H9 (cell line): Measurements from ENCODE around the gene TMPRSS9. TPM values are rescaled to one million over a fixed set of nuclear protein-coding genes. Genes with fewer than 3 reads are reported as not detected.
A peak's percentile ranks its signal among the peaks of the same experiment; 100 is the strongest.

Source experiments
- DNase-seq: peaks from one replicate; pipeline ENCODE4 v3.0.0-alpha.2; 2017
- H2AFZ ChIP-seq: one replicate; pipeline ENCODE4 v1.6.1; 2013; ENCODE audit warnings: mild to moderate bottlenecking, low read length, control low read depth, moderate library complexity
- H2AK5ac ChIP-seq: 2 replicates; pipeline ENCODE4 v1.6.1; 2013; ENCODE audit warnings: low read length, control low read depth, mixed read lengths; ENCODE audit not compliant: insufficient read length
- H2BK120ac ChIP-seq: one replicate; pipeline ENCODE4 v1.6.1; 2013; ENCODE audit warnings: low read depth, mild to moderate bottlenecking, low read length, control low read depth, inconsistent platforms; ENCODE audit not compliant: poor library complexity, severe bottlenecking
- H2BK12ac ChIP-seq: 2 replicates; pipeline ENCODE4 v1.6.1; 2013; ENCODE audit warnings: low read length, control low read depth, mixed read lengths, low read depth; ENCODE audit not compliant: insufficient read length
- H2BK15ac ChIP-seq: 2 replicates; pipeline ENCODE4 v1.6.1; 2013; ENCODE audit warnings: low read depth, low read length, control low read depth
- H2BK20ac ChIP-seq: one replicate; pipeline ENCODE4 v1.6.1; 2013; ENCODE audit warnings: low read depth, mild to moderate bottlenecking, low read length, control low read depth, inconsistent platforms; ENCODE audit not compliant: poor library complexity, severe bottlenecking
- H2BK5ac ChIP-seq: 2 replicates; pipeline ENCODE4 v1.6.1; 2013; ENCODE audit warnings: low read length, control low read depth, mixed read lengths; ENCODE audit not compliant: insufficient read length
- H3K14ac ChIP-seq: 2 replicates; pipeline ENCODE4 v1.6.1; 2013; ENCODE audit warnings: low read length, control low read depth; ENCODE audit not compliant: insufficient read depth
- H3K18ac ChIP-seq: 2 replicates; pipeline ENCODE4 v1.6.1; 2013; ENCODE audit warnings: low read depth, mild to moderate bottlenecking, mixed read lengths, low read length, control low read depth; ENCODE audit not compliant: insufficient read length
- H3K23ac ChIP-seq: 2 replicates; pipeline ENCODE4 v1.6.1; 2013; ENCODE audit warnings: low read length, control low read depth, mixed read lengths, low read depth; ENCODE audit not compliant: insufficient read length
- H3K23me2 ChIP-seq: 2 replicates; pipeline ENCODE4 v1.6.1; 2013; ENCODE audit warnings: low read depth, mild to moderate bottlenecking, mixed read lengths, low read length, control low read depth; ENCODE audit not compliant: insufficient read length, poor library complexity, severe bottlenecking
- H3K27ac ChIP-seq: 2 replicates; pipeline ENCODE4 v1.5.1; 2013; ENCODE audit warnings: low read length, control low read depth, mixed read lengths, low read depth; ENCODE audit not compliant: insufficient read length
- H3K27me3 ChIP-seq: 2 replicates; pipeline ENCODE4 v1.6.1; 2013; ENCODE audit warnings: low read length, control low read depth, inconsistent platforms; ENCODE audit not compliant: insufficient read depth
- H3K4ac ChIP-seq: 2 replicates; pipeline ENCODE4 v1.6.1; 2013; ENCODE audit warnings: low read depth, mild to moderate bottlenecking, control low read depth, inconsistent platforms, low read length, moderate library complexity
- H3K4me1 ChIP-seq: 2 replicates; pipeline ENCODE4 v1.6.1; 2013; ENCODE audit warnings: low read length, control low read depth, inconsistent platforms; ENCODE audit not compliant: insufficient read depth
- H3K4me2 ChIP-seq: 2 replicates; pipeline ENCODE4 v1.6.1; 2013; ENCODE audit warnings: low read length, control low read depth, mixed read lengths; ENCODE audit not compliant: insufficient read length, insufficient read depth
- H3K56ac ChIP-seq: 2 replicates; pipeline ENCODE4 v1.6.1; 2013; ENCODE audit warnings: low read depth, mild to moderate bottlenecking, mixed read lengths, low read length, control low read depth; ENCODE audit not compliant: insufficient read length
- H3K79me1 ChIP-seq: 2 replicates; pipeline ENCODE4 v1.6.1; 2013; ENCODE audit warnings: low read depth, mild to moderate bottlenecking, moderate library complexity, low read length, control low read depth, inconsistent platforms; ENCODE audit not compliant: insufficient read depth, poor library complexity, severe bottlenecking
- H3K79me2 ChIP-seq: 2 replicates; pipeline ENCODE4 v1.6.1; 2013; ENCODE audit warnings: low read length, control low read depth, inconsistent platforms; ENCODE audit not compliant: insufficient read depth
- H3K9ac ChIP-seq: 2 replicates; pipeline ENCODE4 v1.6.1; 2013; ENCODE audit warnings: low read length, control low read depth, mixed read lengths; ENCODE audit not compliant: insufficient read length; ENCODE audit errors: extremely low read depth
- H3K9me3 ChIP-seq: one replicate; pipeline ENCODE4 v1.6.1; 2013; ENCODE audit warnings: low read depth, low read length, inconsistent platforms; ENCODE audit not compliant: control insufficient read depth
- H3T11ph ChIP-seq: one replicate; pipeline ENCODE4 v1.6.1; 2013; ENCODE audit warnings: mild to moderate bottlenecking, low read length, control low read depth, inconsistent platforms
- H4K20me1 ChIP-seq: one replicate; pipeline ENCODE4 v1.6.1; 2013; ENCODE audit not compliant: control insufficient read depth, insufficient read length, insufficient read depth
- H4K5ac ChIP-seq: 2 replicates; pipeline ENCODE4 v1.6.1; 2013; ENCODE audit warnings: low read depth, mild to moderate bottlenecking, mixed read lengths, low read length, control low read depth; ENCODE audit not compliant: insufficient read length
- H4K8ac ChIP-seq: replicated peaks from 2 replicates; pipeline ENCODE4 v1.6.1; 2013; ENCODE audit warnings: low read length, control low read depth, mixed read lengths, low read depth; ENCODE audit not compliant: insufficient read length
- H4K91ac ChIP-seq: 2 replicates; pipeline ENCODE4 v1.6.1; 2013; ENCODE audit warnings: low read depth, mild to moderate bottlenecking, moderate library complexity, mixed read lengths, low read length, control low read depth; ENCODE audit not compliant: insufficient read length
- H3K27ac Mint-ChIP-seq, 3 experiments: 2 replicates in 2 of 3; 3 replicates in 1 of 3; pipeline ENCODE4 v1.8.0; 2020 to 2021; ENCODE audit warnings: mixed read lengths in 3 of 3, mild to moderate bottlenecking in 1 of 3, moderate library complexity in 1 of 3
- H3K27me3 Mint-ChIP-seq: 2 replicates; pipeline ENCODE4 v1.8.0; 2021; ENCODE audit warnings: low read depth, mild to moderate bottlenecking, moderate library complexity, mixed read lengths
- H3K36me3 Mint-ChIP-seq, 3 experiments: 2 replicates in 2 of 3; 3 replicates in 1 of 3; pipeline ENCODE4 v1.8.0; 2020 to 2021; ENCODE audit warnings: low read depth in 3 of 3, mixed read lengths in 3 of 3; ENCODE audit not compliant: insufficient read depth in 1 of 3
- H3K4me1 Mint-ChIP-seq, 2 experiments: 2 replicates each; pipeline ENCODE4 v1.8.0; 2020; ENCODE audit warnings: mixed read lengths in 2 of 2
- H3K4me3 Mint-ChIP-seq, 2 experiments: 2 replicates in 1 of 2; 3 replicates in 1 of 2; pipeline ENCODE4 v1.8.0; 2020 to 2021; ENCODE audit warnings: mild to moderate bottlenecking in 2 of 2, mixed read lengths in 2 of 2, moderate library complexity in 1 of 2
- H3K9me3 Mint-ChIP-seq, 2 experiments: 2 replicates in 1 of 2; 3 replicates in 1 of 2; pipeline ENCODE4 v1.8.0; 2020; ENCODE audit warnings: mild to moderate bottlenecking in 2 of 2, mixed read lengths in 2 of 2, moderate library complexity in 1 of 2
- WGBS: extraction: QIAGEN DNeasy Blood & Tissue Kit; methylation state at CpG from one replicate; pipeline ENCODE4 v1.1.7; 2013; ENCODE audit warnings: missing lambda C conversion rate, low lambda C conversion rate, mixed read lengths; ENCODE audit not compliant: insufficient read length; ENCODE audit errors: extremely low coverage; 5-methylcytosine and 5-hydroxymethylcytosine counted together
- total RNA-seq: library from RNA; stranded (reverse); gene quantifications from 2 replicates; pipeline ENCODE4 v1.2.1, GENCODE V29; 2021
- TF ChIP-seq, protein P1 (sequence below): fragments of 200-600 bp; sonication (generic); conservative IDR thresholded peaks from 3 replicates; pipeline ENCODE4 v1.8.0; 2021; ENCODE audit warnings: antibody characterized with exemption, mild to moderate bottlenecking

The TMPRSS9 gene
- total RNA-seq, 1 experiment from 2014 or later: 0.24 TPM

DNA sequence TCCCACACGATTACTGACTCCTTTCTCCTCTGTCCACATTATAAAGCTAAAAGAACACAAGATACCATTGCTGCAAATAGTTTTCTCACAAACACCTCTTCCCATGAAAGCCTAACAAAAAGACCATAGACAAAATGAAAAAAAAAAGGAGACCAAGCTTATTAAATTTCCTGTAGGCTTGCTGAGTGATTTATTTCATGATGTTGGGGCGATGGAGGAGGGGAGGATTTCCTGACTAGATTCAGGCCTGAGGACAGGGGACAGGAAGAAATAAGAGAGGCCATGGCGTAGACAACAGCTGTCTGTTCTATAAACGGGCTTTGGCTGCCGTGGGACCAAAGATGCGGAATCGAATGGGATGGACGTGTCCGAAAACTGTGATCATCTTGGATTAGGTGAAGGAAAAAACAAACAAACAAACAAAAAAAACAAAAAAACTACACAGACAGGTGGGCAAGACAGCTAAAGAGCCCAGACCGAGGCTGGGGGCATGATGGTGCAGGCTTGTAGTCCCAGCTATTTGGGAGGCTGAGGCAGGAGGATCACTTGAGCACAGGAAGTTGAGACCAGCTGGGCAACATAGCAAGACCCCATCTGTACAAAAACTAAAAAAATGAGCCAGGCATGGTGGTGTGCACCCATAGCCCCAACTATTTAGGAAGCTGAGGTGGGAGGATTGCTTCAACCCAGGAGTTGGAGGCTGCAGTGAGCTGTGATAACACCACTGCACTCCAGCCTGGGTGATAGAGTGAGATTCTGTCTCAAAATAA lies 5.3 kb downstream of the TMPRSS9 start:
- Histone ChIP-seq H4K91ac (no peak overlapping the region), H3K18ac (no peak overlapping the region), H4K5ac (no peak overlapping the region), H3K23ac (no peak overlapping the region), H2AK5ac (no peak overlapping the region), H3K4me1 (no peaks in the 10 kb centered on the region), H2BK15ac (no peak overlapping the region), H2BK20ac (no peak overlapping the region), H3K27ac (no peak overlapping the region), H2BK5ac (no peak overlapping the region), H3K4ac (no peak overlapping the region), H2BK12ac (no peak overlapping the region), H4K8ac (no peak overlapping the region), H3K23me2 (no peaks in the 10 kb centered on the region), H3K9ac (no peak overlapping the region), H3K9me3 (no peaks in the 10 kb centered on the region), H2BK120ac (no peak overlapping the region), H3K14ac (no peak overlapping the region), H3K27me3 (no peaks in the 10 kb centered on the region; the same call in 1 of the 2 replicates), H4K20me1 (no peaks in the 10 kb centered on the region), H3K56ac (no peak overlapping the region), H2AFZ (no peak overlapping the region), H3K4me2 (no peak overlapping the region), H3K79me2 (no peaks in the 10 kb centered on the region), H3T11ph (no peak overlapping the region), H3K79me1 (no peaks in the 10 kb centered on the region)
- peaks cover 4 to 9% of the 10 kb centered on the region in 2 experiments for H3K4me1 Mint-ChIP-seq
- H3K36me3 Mint-ChIP-seq: no peaks in the 10 kb centered on the region
- TF ChIP-seq, protein P1, sequence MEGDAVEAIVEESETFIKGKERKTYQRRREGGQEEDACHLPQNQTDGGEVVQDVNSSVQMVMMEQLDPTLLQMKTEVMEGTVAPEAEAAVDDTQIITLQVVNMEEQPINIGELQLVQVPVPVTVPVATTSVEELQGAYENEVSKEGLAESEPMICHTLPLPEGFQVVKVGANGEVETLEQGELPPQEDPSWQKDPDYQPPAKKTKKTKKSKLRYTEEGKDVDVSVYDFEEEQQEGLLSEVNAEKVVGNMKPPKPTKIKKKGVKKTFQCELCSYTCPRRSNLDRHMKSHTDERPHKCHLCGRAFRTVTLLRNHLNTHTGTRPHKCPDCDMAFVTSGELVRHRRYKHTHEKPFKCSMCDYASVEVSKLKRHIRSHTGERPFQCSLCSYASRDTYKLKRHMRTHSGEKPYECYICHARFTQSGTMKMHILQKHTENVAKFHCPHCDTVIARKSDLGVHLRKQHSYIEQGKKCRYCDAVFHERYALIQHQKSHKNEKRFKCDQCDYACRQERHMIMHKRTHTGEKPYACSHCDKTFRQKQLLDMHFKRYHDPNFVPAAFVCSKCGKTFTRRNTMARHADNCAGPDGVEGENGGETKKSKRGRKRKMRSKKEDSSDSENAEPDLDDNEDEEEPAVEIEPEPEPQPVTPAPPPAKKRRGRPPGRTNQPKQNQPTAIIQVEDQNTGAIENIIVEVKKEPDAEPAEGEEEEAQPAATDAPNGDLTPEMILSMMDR: no peak
- DNase-seq: no peak
- no peak overlapping the region for H3K4me3 Mint-ChIP-seq
- no CpG with 5 or more reads among the region's 10 CpGs for WGBS
- H3K27ac Mint-ChIP-seq: peak overlapping the region in 1 of 3 experiments; percentile 13; a peak in 2 of 7 replicates
- peaks cover 24% of the 10 kb centered on the region for H3K27me3 Mint-ChIP-seq
- peaks cover 0 to 5% of the 10 kb centered on the region in 2 experiments; a peak in 4 of 5 replicates for H3K9me3 Mint-ChIP-seq
